ENCODE measurements around the gene CCDC66. TPM values are rescaled to one million over a fixed set of nuclear protein-coding genes. Genes with fewer than 3 reads are reported as not detected.
A peak's percentile ranks its signal among the peaks of the same experiment; 100 is the strongest.

The CCDC66 gene
- total RNA-seq (2022) (25.3 and 28.6 TPM in 2 replicates), Bru-seq, nascent RNA (percentile 76 among the genes with signal in this experiment), BruChase-seq, experiment 1, labeled RNA remaining after a 2-hour chase (percentile 78 among the genes with signal in this experiment), BruChase-seq, experiment 2, labeled RNA remaining after a 6-hour chase (percentile 67 among the genes with signal in this experiment)
- long read RNA-seq, partial matches to known transcripts: 1 of 37 reads
- long read RNA-seq, other reads (novel, unspliced or antisense): 31 of 37 reads

- Mint-ChIP-seq H3K27ac (ENCODE audit: unreplicated experiment) (peak within 1 kb of the TSS; percentile 98), H3K4me1 (ENCODE audit: low read depth, unreplicated experiment) (no peaks in the 10 kb centered on the region), H3K9me3 (ENCODE audit: unreplicated experiment) (no peaks in the 10 kb centered on the region), H3K36me3 (ENCODE audit: insufficient read depth, unreplicated experiment) (peaks cover 9% of the 10 kb centered on the region), H3K4me3 (ENCODE audit: unreplicated experiment) (peak within 1 kb of the TSS; percentile 96), H3K27me3 (ENCODE audit: insufficient read depth, unreplicated experiment) (peaks cover 12% of the 10 kb centered on the region)
- CTCF ChIA-PET: interaction anchor here (0.7 kb wide), 1 partner anchor 31 kb away, joined by 3 read pairs; no protein-coding TSS in a partner anchor
- no peaks in the 10 kb centered on the region for H3K9me3 ChIP-seq
- peak within 1 kb of the TSS; percentile 91 for H3K4me3 ChIP-seq (ENCODE audit: low read depth, low read length)
- POLR2A ChIA-PET: interaction anchor here (0.6 to 1.0 kb wide), 3 partner anchors 11 to 233 kb away, joined by 3 to 4 read pairs (median 3); no protein-coding TSS in a partner anchor
- H3K36me3 ChIP-seq (ENCODE audit: control insufficient read depth, insufficient read depth, low read length): no peaks in the 10 kb centered on the region
- TF ChIP-seq CTCF (IDR thresholded peaks at IDR 0.05; ENCODE audit: insufficient read depth in 1 of 2, low read depth in 1 of 2, low read length in 1 of 2, severe bottlenecking in 1 of 2, unreplicated experiment in 1 of 2): peak; percentile 65 to 72
- peaks cover 6% of the 10 kb centered on the region; the same call in 1 of the 2 replicates for H3K4me1 ChIP-seq
- TSS peak; percentile 30 for BruUV-seq (replicated peaks)
- DNase-seq: peak; percentile 94
- intact Hi-C loops (cut with micrococcal nuclease; ENCODE audit: unreplicated experiment): no loop called here
- no peaks in the 10 kb centered on the region for H3K27me3 ChIP-seq (replicated peaks; ENCODE audit: control insufficient read depth, insufficient read depth, low read length)
Measured at GRCh38 chr3:56556908-56557830, at the start of gene CCDC66. Gene CCDC66, plus strand, starts transcription at chr3:56557175. Its CDS starts 68 bp downstream, at chr3:56557243.

- H3K9me3 Mint-ChIP-seq (ENCODE audit: unreplicated experiment): no peaks in the 10 kb centered on the region
- TF ChIP-seq CTCF (IDR thresholded peaks at IDR 0.05; ENCODE audit: insufficient read depth in 1 of 2, low read depth in 1 of 2, low read length in 1 of 2, severe bottlenecking in 1 of 2, unreplicated experiment in 1 of 2): no peak
- H3K4me1 ChIP-seq: peaks cover 4% of the 10 kb centered on the region; the same call in 1 of the 2 replicates
- no peak overlapping the region for H3K4me3 ChIP-seq (ENCODE audit: low read depth, low read length)
- no peak overlapping the region for H3K4me3 Mint-ChIP-seq (ENCODE audit: unreplicated experiment)
- CTCF ChIA-PET: no interaction called here
- DNase-seq: no peak
- H3K27ac Mint-ChIP-seq (ENCODE audit: unreplicated experiment): no peak overlapping the region
- H3K27me3 Mint-ChIP-seq (ENCODE audit: insufficient read depth, unreplicated experiment): peaks cover 10% of the 10 kb centered on the region
- intact Hi-C loops (cut with micrococcal nuclease; ENCODE audit: unreplicated experiment): no loop called here
- POLR2A ChIA-PET: no interaction called here
- no TSS peak for BruUV-seq (replicated peaks)
- no peaks in the 10 kb centered on the region for H3K9me3 ChIP-seq
- H3K36me3 Mint-ChIP-seq (ENCODE audit: insufficient read depth, unreplicated experiment): no peaks in the 10 kb centered on the region
- no peaks in the 10 kb centered on the region for H3K27me3 ChIP-seq (replicated peaks; ENCODE audit: control insufficient read depth, insufficient read depth, low read length)
- no peaks in the 10 kb centered on the region for H3K4me1 Mint-ChIP-seq (ENCODE audit: low read depth, unreplicated experiment)
- no peaks in the 10 kb centered on the region for H3K36me3 ChIP-seq (ENCODE audit: control insufficient read depth, insufficient read depth, low read length)
Measured at GRCh38 chr3:56519641-56520040, 37.3 kb upstream of the CCDC66 start.

- no peak for TF ChIP-seq CTCF (IDR thresholded peaks at IDR 0.05; ENCODE audit: insufficient read depth in 1 of 2, low read depth in 1 of 2, low read length in 1 of 2, severe bottlenecking in 1 of 2, unreplicated experiment in 1 of 2)
- Histone ChIP-seq H3K4me3 (ENCODE audit: low read depth, low read length) (no peak overlapping the region), H3K9me3 (no peaks in the 10 kb centered on the region), H3K27me3 (replicated peaks; ENCODE audit: control insufficient read depth, insufficient read depth, low read length) (no peaks in the 10 kb centered on the region), H3K4me1 (peaks cover 4% of the 10 kb centered on the region; the same call in 1 of the 2 replicates), H3K36me3 (ENCODE audit: control insufficient read depth, insufficient read depth, low read length) (no peaks in the 10 kb centered on the region)
- Mint-ChIP-seq H3K27ac (ENCODE audit: unreplicated experiment) (no peak overlapping the region), H3K9me3 (ENCODE audit: unreplicated experiment) (no peaks in the 10 kb centered on the region), H3K4me1 (ENCODE audit: low read depth, unreplicated experiment) (no peaks in the 10 kb centered on the region), H3K27me3 (ENCODE audit: insufficient read depth, unreplicated experiment) (peaks cover 14% of the 10 kb centered on the region), H3K36me3 (ENCODE audit: insufficient read depth, unreplicated experiment) (no peaks in the 10 kb centered on the region), H3K4me3 (ENCODE audit: unreplicated experiment) (no peak overlapping the region)
- no TSS peak for BruUV-seq (replicated peaks)
- no peak for DNase-seq
- CTCF ChIA-PET: no interaction called here
- POLR2A ChIA-PET: no interaction called here
- intact Hi-C loops (cut with micrococcal nuclease; ENCODE audit: unreplicated experiment): no loop called here
Measured at GRCh38 chr3:56522374-56522773, 34.6 kb upstream of the CCDC66 start.

Data from Caco-2 (cell line).